Measurements from ENCODE around the gene HELZ. TPM values are rescaled to one million over a fixed set of nuclear protein-coding genes. Genes with fewer than 3 reads are reported as not detected.
"Not testable (repeated sequence)": the region's sequence is repeated elsewhere in the genome, so short reads cannot be mapped to it uniquely, and the experiment has no call there.

The HELZ gene
- total RNA-seq, 2 donors from 2014 or later = 52.3 to 53.5 TPM

DNA sequence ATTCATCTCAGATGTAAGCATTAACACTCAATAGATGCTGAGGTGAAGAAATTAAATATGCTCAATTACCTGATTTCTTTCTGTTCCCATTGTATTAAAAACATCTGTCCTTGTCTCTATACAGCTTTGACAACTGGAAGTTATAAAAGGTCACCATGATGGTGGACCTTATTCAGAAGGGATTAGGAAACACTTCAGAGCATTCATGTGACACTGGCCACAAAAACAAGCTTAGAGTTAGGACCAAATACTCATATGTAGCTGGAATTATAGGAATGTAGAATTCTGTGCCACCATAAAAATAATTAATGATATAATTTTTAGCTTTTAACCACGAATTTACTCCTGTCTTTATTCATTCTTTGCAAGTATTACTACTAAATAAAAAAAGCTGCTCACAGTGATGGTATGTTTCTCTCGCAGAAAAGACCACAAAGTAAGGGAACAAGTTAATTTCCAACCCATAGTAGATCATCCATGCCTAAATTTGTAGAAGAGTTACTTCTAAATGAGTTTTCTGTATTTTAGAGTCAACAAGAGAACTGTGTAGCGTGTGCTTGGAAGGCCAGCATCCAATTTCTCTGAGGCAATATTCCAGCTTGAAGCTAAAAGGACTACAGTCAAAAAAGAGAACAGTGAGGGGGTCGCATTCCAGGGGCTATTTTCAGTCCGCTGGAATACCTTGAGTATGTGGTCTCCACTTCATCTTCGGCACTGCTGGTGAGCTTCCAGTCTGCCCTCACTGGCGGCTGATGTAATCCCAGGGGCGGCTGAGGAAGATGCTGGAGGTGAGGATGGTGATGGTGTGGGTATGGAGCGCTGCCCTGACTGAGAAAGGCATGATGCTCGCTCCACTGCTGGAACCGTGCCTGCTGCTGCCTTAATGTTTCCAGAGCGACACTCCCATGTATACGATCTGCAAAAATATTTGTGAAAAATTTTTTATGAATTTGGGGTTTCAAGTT, 136.9 kb downstream of the HELZ start:
- no peak for DNase-seq (ENCODE audit: low spot score)
- intact Hi-C loops (cut with DNase I) = no loop called here

DNA sequence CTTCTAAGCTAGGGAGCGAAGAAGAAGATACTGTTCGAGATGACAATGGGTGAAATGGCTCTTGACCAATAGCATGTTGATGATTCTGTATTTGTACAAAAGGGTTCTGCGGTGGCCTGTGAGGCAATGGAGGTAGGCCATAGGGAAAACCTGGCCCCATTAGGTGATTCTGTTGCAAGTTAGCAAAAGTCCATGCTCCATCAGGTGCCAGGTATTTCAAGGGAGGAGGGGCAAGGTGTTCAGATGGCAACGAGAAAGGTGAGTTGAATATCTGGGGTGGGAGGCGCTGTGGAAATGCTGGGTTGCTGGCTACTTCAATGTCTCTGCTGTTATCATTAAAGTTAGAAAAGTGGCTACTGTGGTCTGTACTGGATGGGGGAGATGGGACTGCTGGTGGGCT, 137.8 kb downstream of the HELZ start:
- DNase-seq (ENCODE audit: low spot score) = no peak
- intact Hi-C loops (cut with DNase I) = no loop called here

DNA sequence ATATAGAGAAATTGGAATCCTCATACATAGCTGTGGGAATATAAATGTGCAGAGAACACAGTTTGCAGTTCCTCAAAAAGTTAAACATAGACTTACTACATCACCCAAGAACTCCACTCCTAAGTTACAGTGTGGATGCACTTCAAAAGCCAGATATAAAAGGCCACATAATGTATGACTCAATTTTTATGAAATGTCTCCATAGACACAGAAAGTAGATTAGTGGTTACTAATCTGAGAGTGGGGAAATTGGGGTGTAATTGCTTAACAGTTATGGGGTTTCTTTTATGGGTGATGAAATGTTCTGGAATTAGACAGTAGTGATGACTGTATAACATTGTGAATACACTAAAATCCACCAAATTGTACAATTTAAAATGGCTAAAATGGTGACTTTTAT, 139.8 kb downstream of the HELZ start:
- intact Hi-C loops (cut with DNase I) = no loop called here
- DNase-seq (ENCODE audit: low spot score) = no peak

DNA sequence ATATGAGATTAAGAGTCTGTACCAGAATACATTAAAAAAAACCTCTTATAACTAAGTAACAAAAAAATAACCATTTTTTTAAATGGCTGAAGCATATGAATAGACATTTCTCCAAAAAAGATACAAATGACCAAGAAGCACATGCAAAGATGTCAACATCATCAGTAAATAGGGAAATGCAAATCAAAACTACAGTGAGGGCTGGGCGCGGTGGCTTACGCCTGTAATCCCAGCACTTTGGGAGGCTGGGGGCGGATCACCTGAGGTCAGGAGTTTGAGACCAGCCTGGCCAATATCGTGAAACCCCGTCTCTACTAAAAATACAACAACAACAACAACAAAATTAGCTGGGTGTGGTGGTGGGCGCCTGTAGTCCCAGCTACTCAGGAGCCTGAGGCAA, 140.4 kb downstream of the HELZ start:
- intact Hi-C loops (cut with DNase I) = not testable (repeated sequence)

DNA sequence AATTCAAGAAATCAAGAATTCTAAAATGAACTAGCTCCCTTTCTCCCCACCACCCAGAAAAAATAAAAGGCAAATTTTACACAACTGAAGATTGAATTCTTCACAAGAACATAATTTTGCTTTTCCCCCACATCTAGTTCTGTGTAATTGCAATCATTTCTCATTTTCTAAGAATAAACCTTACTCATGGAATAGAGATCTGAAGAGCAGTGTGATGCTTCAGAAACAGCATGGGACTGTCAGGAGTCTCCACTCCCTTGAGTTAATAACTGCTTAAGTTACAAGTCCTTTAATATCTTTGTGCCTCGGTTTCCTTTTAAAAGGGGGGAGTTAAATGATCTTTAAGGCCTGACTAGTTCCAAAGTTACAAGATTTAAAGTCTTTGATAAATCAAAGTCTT, 147.0 kb downstream of the HELZ start:
- intact Hi-C loops (cut with DNase I) = no loop called here
- DNase-seq (ENCODE audit: low spot score) = no peak

More for the DNA sequence above, 140.4 kb downstream of the HELZ start:
- not testable (repeated sequence) for DNase-seq (ENCODE audit: low spot score)

DNA sequence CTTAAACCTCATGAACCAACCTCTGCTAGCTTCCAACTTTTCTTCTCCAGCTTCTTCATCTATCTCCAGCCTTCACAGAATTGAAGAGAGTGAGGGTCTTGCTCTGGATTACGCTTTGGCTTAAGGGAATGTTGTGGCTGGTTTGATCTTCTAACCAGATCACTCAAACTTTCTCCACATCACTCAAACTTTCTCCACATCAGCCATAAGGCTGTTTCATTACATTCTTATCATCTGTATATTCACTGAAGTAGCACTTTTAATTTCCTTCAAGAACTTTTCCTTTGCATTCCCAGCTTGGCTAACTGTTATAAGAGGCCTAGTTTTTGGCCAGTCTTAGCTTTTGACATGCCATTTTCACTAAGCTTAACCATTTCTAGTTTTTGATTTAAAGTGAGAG, 148.4 kb downstream of the HELZ start:
- intact Hi-C loops (cut with DNase I) = no loop called here
- DNase-seq (ENCODE audit: low spot score) = no peak

DNA sequence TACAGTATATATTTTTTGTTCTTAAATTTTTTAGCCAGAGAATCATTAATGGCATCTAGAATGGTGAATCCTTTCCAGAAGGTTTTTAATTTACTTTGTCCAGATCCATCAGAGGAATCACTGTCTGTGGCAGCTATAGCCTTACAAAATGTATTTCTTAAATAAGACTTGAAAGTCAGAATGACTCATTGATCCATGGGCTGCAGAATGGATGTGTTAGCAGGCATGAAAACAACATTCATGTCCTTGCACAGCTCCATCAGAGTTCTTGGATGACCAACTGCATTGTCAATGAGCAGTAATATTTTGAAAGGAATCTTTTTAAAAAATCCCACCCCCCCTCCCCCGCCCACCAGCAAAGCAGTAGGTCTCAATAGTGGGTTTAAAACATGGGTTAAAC, 149.2 kb downstream of the HELZ start:
- no peak for DNase-seq (ENCODE audit: low spot score)
- intact Hi-C loops (cut with DNase I) = no loop called here

DNA sequence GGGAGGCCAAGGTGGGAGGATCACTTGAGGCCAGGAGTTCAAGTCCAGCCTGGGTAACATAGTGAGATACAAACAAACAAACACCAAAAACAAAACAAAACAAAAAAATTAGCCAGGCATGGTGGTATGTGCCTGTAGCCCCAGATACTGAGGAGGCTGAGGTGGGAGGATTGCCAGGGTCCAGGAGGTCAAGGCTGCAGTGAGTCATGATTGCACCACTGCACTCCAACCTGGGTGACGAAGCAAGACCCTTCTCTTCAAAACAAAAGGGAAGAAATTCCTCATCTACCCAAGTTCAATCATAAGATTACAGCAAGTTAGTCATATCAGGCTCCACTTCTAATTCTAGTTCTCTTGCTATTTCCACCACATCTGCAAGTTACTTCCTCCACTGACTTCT, 149.7 kb downstream of the HELZ start:
- DNase-seq (ENCODE audit: low spot score); intact Hi-C loops (cut with DNase I): not testable (repeated sequence)

DNA sequence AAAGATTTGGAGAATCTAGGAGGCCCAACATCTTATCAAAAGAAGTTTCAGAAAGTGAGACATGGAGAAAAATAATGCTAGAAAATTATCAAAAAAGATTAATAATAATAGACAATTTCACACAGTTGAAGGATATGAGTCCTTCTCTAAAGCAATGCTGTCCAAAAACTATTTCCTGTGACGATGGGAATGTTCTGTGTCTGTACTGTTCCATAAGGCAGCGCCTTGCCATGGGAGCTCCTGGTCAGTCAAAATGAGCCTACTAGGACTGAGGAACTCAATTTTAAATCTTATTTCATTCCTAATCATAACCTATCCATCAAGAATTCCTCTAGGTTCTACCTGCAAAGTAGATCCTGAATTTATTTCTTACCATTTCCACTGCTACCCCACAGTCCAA, 151.6 kb downstream of the HELZ start:
- no peak for DNase-seq (ENCODE audit: low spot score)
- intact Hi-C loops (cut with DNase I) = loop anchor here in 1 of 2 donors (5.0 kb wide), 1 partner anchor 1101 kb away; no protein-coding TSS in a partner anchor

DNA sequence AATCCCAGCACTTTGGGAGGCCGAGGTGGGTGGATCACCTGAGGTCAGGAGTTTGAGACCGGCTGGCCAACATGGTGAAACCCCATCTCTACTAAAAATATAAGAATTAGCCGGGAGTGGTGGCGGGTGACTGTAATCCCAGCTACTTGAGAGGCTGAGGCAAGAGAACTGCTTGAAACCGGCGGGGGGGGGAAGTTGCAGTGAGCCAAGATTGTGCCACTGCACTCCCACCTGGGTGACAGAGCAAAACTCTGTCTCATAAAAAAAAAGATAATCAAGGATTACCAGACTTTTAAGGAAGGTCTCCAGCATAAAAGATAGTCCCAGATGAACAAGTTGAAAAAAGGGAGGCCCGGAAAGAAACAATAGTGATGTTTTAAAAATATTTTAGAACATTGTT, 152.3 kb downstream of the HELZ start:
- DNase-seq (ENCODE audit: low spot score) = not testable (repeated sequence)
- intact Hi-C loops (cut with DNase I) = loop anchor here in 1 of 2 donors (5.0 kb wide), 1 partner anchor 1100 kb away; no protein-coding TSS in a partner anchor

DNA sequence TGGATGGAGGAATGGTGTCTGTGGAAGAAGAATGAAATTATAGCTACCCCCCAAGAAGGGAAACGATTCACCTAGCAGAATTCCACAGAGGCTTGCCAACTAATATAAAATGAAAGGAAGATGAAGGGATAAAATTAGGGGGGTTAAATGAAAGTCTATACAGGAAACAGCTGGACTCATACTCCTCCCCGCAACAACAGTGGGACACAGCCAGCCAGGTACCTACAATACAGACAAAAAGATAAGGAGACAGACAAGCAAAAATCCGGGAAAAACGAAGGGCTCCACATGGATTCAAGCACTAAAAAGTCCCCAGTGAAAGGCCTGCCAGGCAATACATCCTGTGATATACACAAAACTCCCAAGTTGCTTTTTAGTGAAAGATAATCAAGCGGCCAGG, 152.7 kb downstream of the HELZ start:
- intact Hi-C loops (cut with DNase I) = loop anchor here in 1 of 2 donors (5.0 kb wide), 1 partner anchor 1100 kb away; no protein-coding TSS in a partner anchor
- no peak for DNase-seq (ENCODE audit: low spot score)

DNA sequence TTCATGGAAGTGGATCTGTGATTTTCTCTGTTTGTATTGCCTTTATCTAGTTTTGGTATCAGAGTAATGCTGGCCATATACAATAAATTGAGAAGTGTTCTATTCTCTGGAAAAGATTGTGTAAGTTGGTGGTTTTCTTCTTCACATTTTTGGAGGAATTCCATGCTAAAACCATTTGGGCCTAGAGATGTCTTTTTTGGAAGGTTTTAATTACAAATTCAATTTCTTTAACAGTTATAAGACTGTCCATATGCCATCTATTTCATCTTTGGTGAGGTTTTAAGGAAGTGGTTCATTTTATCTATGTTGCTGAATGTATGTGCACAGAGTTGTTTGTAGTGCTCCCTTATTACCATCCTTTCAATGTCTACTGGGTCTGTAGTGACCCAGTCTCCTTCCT, 154.7 kb downstream of the HELZ start:
- intact Hi-C loops (cut with DNase I) = loop anchor here in 1 of 2 donors (5.0 kb wide), 1 partner anchor 1098 kb away; no protein-coding TSS in a partner anchor
- DNase-seq (ENCODE audit: low spot score) = no peak

DNA sequence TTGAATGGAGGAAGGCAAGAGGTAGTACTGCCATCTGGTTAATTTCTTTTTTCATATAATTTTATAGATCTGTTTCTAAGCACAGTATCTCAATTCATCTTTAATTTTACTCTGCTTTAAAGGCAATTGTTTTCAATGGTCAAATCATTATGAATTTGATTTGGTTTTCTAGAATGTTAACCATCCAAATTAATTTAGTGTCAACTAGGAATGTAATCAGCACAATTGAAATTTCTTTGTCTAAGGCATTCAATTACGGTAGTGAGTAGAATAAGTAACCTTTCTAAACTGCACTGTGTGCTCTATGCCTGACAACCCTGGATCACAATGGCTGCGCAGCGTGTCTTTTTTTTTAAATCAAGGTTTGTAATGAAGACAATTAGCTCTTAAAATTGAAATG, 156.4 kb downstream of the HELZ start:
- DNase-seq (ENCODE audit: low spot score) = no peak
- intact Hi-C loops (cut with DNase I) = no loop called here

DNA sequence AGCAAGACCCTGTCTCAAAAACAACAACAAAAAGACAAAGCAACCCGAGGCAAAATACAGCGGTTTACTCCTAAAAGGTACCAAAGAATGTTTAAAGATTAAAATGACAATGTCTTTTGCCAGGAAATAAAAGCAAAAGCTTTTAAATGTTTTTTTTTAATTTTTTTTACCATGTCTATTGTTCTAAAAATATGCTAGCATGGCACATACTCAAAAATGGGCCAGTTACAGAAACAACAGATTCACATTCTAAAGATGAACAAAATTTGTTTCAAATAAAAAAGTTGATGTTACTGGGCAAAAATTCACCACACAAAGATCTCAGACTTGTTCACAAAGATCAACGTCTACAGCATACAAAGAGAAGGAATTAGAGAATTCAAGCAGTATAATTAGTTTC, 159.6 kb downstream of the HELZ start:
- intact Hi-C loops (cut with DNase I) = no loop called here
- no peak for DNase-seq (ENCODE audit: low spot score)

DNA sequence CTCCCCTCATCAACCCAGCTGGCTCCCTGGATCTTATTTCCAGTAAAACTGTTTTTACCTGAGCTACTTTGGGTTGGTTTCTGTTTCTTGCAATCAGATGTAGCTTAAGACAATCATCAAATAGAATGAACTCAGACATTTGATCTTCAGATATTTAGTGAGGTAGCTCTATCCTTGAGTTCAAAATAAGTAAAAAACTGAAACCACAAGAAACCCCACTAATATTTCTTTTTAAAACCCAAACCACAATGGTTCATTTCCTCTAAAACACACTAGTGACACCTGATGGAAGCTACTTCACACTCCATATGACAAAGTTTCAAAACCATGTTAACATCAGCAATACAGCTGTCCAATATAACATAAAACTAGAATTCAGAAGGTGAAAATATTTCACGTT, 162.9 kb downstream of the HELZ start:
- intact Hi-C loops (cut with DNase I) = no loop called here
- no peak for DNase-seq (ENCODE audit: low spot score)

DNA sequence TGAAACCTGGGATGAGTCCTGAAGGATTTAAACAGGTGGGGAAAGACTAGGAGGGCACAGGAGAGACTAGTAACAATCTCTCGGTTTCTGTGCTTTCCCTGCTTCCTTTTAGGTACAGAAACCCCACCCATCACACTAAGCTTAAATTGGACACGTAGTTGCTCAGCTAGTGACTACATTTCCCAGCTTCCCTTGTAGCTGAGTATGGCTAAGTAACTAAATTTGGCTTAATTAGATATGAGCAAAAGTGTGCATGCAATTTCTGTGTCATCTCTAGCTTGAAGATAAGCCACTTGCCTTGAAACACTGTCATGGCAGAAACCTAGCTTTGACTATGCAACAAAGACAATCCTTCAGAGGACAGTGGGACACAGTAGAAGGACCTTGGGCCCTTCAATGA, 164.2 kb downstream of the HELZ start:
- intact Hi-C loops (cut with DNase I) = no loop called here
- no peak for DNase-seq (ENCODE audit: low spot score)

DNA sequence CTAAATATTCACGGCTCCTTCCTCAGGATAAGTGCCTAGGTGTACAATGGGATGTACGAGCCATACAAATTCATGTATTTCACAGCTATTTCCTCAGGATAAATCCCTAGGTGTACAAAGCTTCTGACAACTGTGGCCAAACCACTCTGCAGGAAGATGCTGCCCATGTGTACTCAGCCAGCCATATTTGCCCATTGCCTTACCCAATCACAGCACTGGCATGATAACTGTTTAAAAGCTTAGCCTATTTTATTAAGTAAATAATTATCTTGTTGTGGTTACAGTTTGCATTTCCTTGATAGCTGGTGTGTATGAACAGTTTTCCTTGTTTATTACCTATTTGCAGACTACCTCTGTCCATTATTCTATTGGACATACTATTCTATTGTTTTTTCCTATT, 165.5 kb downstream of the HELZ start:
- intact Hi-C loops (cut with DNase I) = no loop called here
- no peak for DNase-seq (ENCODE audit: low spot score)

DNA sequence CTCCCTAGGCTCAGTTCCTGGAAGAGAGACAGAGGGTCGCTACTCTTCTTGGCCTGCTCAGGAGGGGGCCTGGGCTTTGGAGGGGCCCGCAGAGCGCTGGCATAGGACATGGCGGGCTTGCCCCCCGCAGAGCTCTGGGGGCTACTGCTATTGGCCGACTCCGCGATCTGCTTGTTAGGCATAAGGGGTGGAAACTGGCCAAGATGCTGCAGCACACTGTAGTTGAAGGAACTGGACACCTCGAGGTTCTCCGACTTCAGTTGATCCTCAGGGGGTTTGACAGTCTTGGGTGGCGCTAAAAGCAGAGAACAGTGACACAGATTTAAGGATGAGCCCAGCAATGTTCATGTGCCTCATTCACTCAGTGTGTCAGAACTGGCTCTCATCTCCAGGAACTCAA, 166.7 kb downstream of the HELZ start:
- intact Hi-C loops (cut with DNase I) = no loop called here
- no peak for DNase-seq (ENCODE audit: low spot score)

DNA sequence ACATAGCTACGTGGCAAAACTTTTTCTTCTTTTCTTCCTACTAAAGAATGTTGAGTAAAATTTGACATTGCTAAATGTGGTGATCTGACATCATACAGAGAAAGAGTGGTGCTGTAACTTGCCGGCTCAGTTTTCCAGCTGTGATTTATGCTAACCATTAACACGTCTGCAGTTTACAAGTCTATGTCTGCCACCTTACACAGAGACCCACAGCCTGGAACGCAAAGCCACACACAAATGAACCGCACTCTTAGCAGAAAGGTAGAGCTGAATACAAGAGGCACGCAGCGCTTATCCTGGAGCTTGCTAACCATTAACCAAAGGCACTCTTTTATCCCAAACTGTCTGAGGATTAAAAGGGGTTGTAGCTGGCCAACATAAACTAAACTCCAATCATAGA, 168.7 kb downstream of the HELZ start:
- intact Hi-C loops (cut with DNase I) = no loop called here
- no peak for DNase-seq (ENCODE audit: low spot score)

DNA sequence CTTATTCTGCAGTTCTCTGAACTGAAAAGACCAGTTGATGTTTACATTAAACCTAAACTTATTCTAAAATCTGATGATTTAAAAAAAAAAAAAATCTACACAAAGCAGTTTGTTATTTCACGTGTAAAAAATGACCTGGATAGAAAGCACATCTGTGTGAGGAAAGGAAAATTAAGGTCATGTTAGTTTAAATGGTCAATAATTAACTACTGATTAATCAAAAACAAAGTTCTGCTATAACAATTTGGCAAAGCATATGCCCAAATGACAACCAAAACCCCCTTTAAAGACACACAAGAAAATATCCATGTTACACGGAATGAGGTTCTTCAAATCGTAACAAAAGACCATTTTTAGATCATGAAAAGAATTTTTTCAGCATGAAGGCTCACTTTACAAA, 170.2 kb downstream of the HELZ start:
- DNase-seq (ENCODE audit: low spot score) = no peak

DNA sequence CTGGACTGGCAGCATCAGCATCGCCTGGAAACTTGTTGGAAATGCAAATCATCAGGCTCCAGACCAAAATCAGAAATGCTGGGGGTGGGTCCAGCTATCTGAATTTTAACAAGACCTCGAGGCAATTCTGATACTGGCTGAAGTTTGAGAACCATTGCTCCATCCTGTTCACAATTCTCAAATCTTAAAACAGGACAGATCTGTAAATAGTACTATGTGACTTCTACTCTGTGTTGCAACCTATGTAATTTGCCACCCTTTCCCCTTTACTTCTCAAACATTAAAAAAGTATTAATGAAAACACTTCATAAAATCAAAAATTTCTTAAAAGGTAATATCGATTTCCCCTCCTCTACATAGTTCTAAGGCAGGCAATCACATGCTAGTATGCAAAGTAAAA, 172.1 kb downstream of the HELZ start:
- intact Hi-C loops (cut with DNase I) = no loop called here
- no peak for DNase-seq (ENCODE audit: low spot score)

More for the DNA sequence above, 170.2 kb downstream of the HELZ start:
- intact Hi-C loops (cut with DNase I) = no loop called here

Data from posterior vena cava (tissue), 2 donors.